Adrenal gland (tissue), 19 donors: ENCODE results near the gene MGAT5B. TPM values are rescaled to one million over a fixed set of nuclear protein-coding genes. Genes with fewer than 3 reads are reported as not detected.

Experiments used
- DNase-seq, 7 donors: peaks; one replicate each; pipeline ENCODE4 v3.0.0-alpha.2; 2019 to 2020
- H3K27ac ChIP-seq, 5 donors: fragments of 200-600 bp; sonication (generic) in 4 of 5; 1 replicate in 3 of 5; 2 replicates in 2 of 5; pipeline versions ENCODE4 v1.5.1 to v1.8.0; 2016 to 2020; ENCODE audit warnings: mild to moderate bottlenecking in 1 of 5
- H3K27me3 ChIP-seq: fragments of 200-600 bp; 2 replicates; pipeline ENCODE4 v1.8.0; 2021
- H3K36me3 ChIP-seq, 2 donors: fragments of 200-600 bp; replicated peaks in 1 of 2; 1 replicate in 1 of 2; 2 replicates in 1 of 2; pipeline versions ENCODE4 v1.5.1 to v1.8.0; 2018 to 2022
- H3K4me1 ChIP-seq, 2 donors: fragments of 200-600 bp; replicated peaks in 1 of 2; 1 replicate in 1 of 2; 2 replicates in 1 of 2; pipeline versions ENCODE4 v1.5.1 to v1.8.0; 2018 to 2021
- H3K4me3 ChIP-seq, 4 donors: fragments of 200-600 bp; sonication (generic) in 3 of 4; one replicate each; pipeline ENCODE4 v1.5.1; 2016 to 2018
- H3K9me3 ChIP-seq, 3 donors: fragments of 200-600 bp; sonication (generic) in 1 of 3; replicated peaks in 1 of 3; 1 replicate in 2 of 3; 2 replicates in 1 of 3; pipeline versions ENCODE4 v1.5.1 to v1.8.0; 2016 to 2021
- POLR2A ChIP-seq, 2 donors: fragments of 450-650 bp; IDR thresholded peaks; one replicate each; pipeline ENCODE4 v1.6.1; 2017; ENCODE audit warnings: antibody characterized with exemption in 2 of 2, mild to moderate bottlenecking in 2 of 2, moderate library complexity in 1 of 2
- WGBS, 4 donors: extraction: QIAGEN DNeasy Blood & Tissue Kit in 2 of 4; methylation state at CpG; one replicate each; pipeline versions ENCODE4 v1.1.5 to v1.1.7; 2013 to 2017; 5-methylcytosine and 5-hydroxymethylcytosine counted together
- intact Hi-C, 2 donors: fragments of 100-400 bp; cut with DNase I; formaldehyde crosslinking; loops; one replicate each; pipeline versions ENCODE4 v1.14.1 to v1.15.0; 2022 to 2023
- long read RNA-seq, 10 donors: library from polyadenylated mRNA in 3 of 10; unstranded in 2 of 10; stranded (forward) in 1 of 10; transcript quantifications; one replicate each; pipeline ENCODE4 v2.0.0 and lab custom pipeline, GENCODE V29; 2021 to 2026
- polyA plus RNA-seq, 3 donors: library from polyadenylated mRNA; stranded (reverse); fragments of 200-250 nt in 2 of 3; fragments of 350-450 nt in 1 of 3; fragmentation: Illumina TruSeq in 1 of 3; extraction: RNeasy Lipid Tissue Mini Kit (QIAGEN cat#74804) in 1 of 3; gene quantifications; one replicate each; pipeline ENCODE4 v1.2.3, GENCODE V29; 2013 to 2014
- total RNA-seq, 9 donors: library from RNA; depleted of rRNA in 4 of 9; stranded (reverse); fragments of >200 nt in 4 of 9; fragments of 120-200 nt in 1 of 9; fragmentation: NEBNext Ultra II Directional in 1 of 9; extraction: Animal tissue kit (Norgen Biotek cat#: 25700) in 1 of 9; gene quantifications; one replicate each; pipeline versions ENCODE4 v1.1.0 to v1.2.4, GENCODE V29; 2013 to 2023
- TF ChIP-seq, protein P1 (sequence below), 6 experiments: fragments of 450-650 bp in 4 of 6; fragments of 200-600 bp in 2 of 6; sonication (generic) in 1 of 6; IDR thresholded peaks; 1 replicate in 5 of 6; 2 replicates in 1 of 6; pipeline versions ENCODE4 v1.5.1 to v1.8.0; 2016 to 2021; ENCODE audit warnings: antibody characterized with exemption in 6 of 6, mild to moderate bottlenecking in 2 of 6, moderate library complexity in 1 of 6
- donor health status: healthy with polysubstance abuse.
- donor health status: Bipolar disorder and iron deficiency.
- donor health status: DM: yes; HTN: yes; CAD: no.
- donor health status: DM: no; HTN: no; CAD: no.
- donor health status: DM: no; HTN: no; CAD: no.
- donor health status: DM: yes; HTN: yes; CAD: no.

MGAT5B gene
- total RNA-seq, result under 1 TPM in 8 of 9 donors, not detected in 1; 0.26 to 0.83 (median 0.56) TPM
- polyA plus RNA-seq, result 1 to 10 TPM in 1 of 3 donors, under 1 TPM in 2; 0.24 to 1.0 (median 0.80) TPM
- long read RNA-seq, donor 1, result 0 reads
- long read RNA-seq, donor 2, result 0 reads
- long read RNA-seq, donor 3, result 0 reads
- long read RNA-seq, donor 4, partial matches to known transcripts, result 0 of 1 reads
- long read RNA-seq, donor 4, other reads (novel, unspliced or antisense), result 1 of 1 reads
- long read RNA-seq, donor 5, partial matches to known transcripts, result 0 of 2 reads
- long read RNA-seq, donor 5, other reads (novel, unspliced or antisense), result 2 of 2 reads
- long read RNA-seq, donor 6, result 0 reads
- long read RNA-seq, donor 7, result 0 reads
- long read RNA-seq, donor 8, result 0 reads
- long read RNA-seq, donor 9, result 0 reads
- long read RNA-seq, donor 10, result 0 reads

GRCh38 chr17:76868176-76868668 is at the start of gene MGAT5B:
TSS of gene MGAT5B (plus strand) at chr17:76868404. CDS start at chr17:76869030, 626 bp downstream.
- Histone ChIP-seq H3K4me1 (no peaks in the 10 kb centered on the region), H3K9me3 (no peaks in the 10 kb centered on the region), H3K4me3 (peak within 1 kb of the TSS in 1 of 4 donors; percentile 55), H3K27me3 (peaks cover 19% of the 10 kb centered on the region), H3K36me3 (no peaks in the 10 kb centered on the region), H3K27ac (no peak within 1 kb of the TSS)
- intact Hi-C loops, result loop anchor here (5.0 to 10.0 kb wide), 2 partner anchors 189 to 387 kb away; no protein-coding TSS in a partner anchor
- DNase-seq, result peak; percentile 70 to 84 (median 78)
- 0 to 1% methylated on average over 52 to 76 of the region's 76 CpGs; no CpG with 5 or more reads in 2 of the 4 donors for WGBS, 4 donors
- TF ChIP-seq, protein P1, sequence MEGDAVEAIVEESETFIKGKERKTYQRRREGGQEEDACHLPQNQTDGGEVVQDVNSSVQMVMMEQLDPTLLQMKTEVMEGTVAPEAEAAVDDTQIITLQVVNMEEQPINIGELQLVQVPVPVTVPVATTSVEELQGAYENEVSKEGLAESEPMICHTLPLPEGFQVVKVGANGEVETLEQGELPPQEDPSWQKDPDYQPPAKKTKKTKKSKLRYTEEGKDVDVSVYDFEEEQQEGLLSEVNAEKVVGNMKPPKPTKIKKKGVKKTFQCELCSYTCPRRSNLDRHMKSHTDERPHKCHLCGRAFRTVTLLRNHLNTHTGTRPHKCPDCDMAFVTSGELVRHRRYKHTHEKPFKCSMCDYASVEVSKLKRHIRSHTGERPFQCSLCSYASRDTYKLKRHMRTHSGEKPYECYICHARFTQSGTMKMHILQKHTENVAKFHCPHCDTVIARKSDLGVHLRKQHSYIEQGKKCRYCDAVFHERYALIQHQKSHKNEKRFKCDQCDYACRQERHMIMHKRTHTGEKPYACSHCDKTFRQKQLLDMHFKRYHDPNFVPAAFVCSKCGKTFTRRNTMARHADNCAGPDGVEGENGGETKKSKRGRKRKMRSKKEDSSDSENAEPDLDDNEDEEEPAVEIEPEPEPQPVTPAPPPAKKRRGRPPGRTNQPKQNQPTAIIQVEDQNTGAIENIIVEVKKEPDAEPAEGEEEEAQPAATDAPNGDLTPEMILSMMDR (IDR thresholded peaks at IDR 0.05), result peak in 5 of 6 experiments; percentile 24 to 98 (median 89)
- TF ChIP-seq POLR2A (IDR thresholded peaks at IDR 0.05), result no peak

DNA sequence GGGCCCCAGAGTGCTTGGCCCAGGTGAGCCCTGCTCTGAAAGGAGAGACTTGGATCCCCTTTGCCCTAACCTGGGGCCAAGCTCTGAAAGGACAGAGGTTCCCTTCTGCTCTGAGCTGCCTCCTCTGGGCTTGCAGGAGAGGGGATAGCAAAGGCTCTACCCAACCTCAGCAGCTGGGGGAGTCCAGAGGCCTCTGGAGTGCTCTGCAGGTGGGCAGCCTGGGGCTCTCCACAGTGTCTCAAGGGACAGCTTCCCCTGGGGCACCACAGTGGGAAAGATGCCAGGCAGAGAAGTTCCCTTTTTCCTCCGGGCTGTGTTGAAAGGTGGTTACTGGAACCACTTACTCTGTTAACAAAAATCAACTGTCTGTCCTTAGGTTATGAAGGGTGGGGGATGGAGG is 48.2 kb upstream of the MGAT5B start:
- 10 to 48% (median 33%) methylated on average over 1 of the region's 1 CpG for WGBS, 4 donors
- no peak overlapping the region for H3K27ac ChIP-seq
- no peaks in the 10 kb centered on the region for H3K4me1 ChIP-seq
- no peak for DNase-seq
- no peaks in the 10 kb centered on the region for H3K9me3 ChIP-seq
- H3K27me3 ChIP-seq, result no peaks in the 10 kb centered on the region
- H3K4me3 ChIP-seq, result no peak overlapping the region
- H3K36me3 ChIP-seq, result no peaks in the 10 kb centered on the region
- intact Hi-C loops, result no loop called here
- TF ChIP-seq, protein P1 (IDR thresholded peaks at IDR 0.05), result no peak
- no peak for TF ChIP-seq POLR2A (IDR thresholded peaks at IDR 0.05)

GRCh38 chr17:76820561-76820960 is 47.6 kb upstream of the MGAT5B start:
- intact Hi-C loops, result no loop called here
- 67 to 100% (median 71%) methylated on average over 1 to 4 of the region's 4 CpGs; no CpG with 5 or more reads in 1 of the 4 donors for WGBS, 4 donors
- H3K4me3 ChIP-seq, result no peak overlapping the region
- DNase-seq, result no peak
- no peaks in the 10 kb centered on the region for H3K4me1 ChIP-seq
- TF ChIP-seq POLR2A (IDR thresholded peaks at IDR 0.05), result no peak
- TF ChIP-seq, protein P1 (IDR thresholded peaks at IDR 0.05), result no peak
- no peaks in the 10 kb centered on the region for H3K36me3 ChIP-seq
- no peak overlapping the region for H3K27ac ChIP-seq
- no peaks in the 10 kb centered on the region for H3K27me3 ChIP-seq
- H3K9me3 ChIP-seq, result no peaks in the 10 kb centered on the region

GRCh38 chr17:76822184-76822778 is 45.9 kb upstream of the MGAT5B start:
- DNase-seq, result no peak
- no peak for TF ChIP-seq POLR2A (IDR thresholded peaks at IDR 0.05)
- TF ChIP-seq, protein P1 (IDR thresholded peaks at IDR 0.05), result no peak
- no peaks in the 10 kb centered on the region for H3K27me3 ChIP-seq
- H3K4me1 ChIP-seq, result no peaks in the 10 kb centered on the region
- no peaks in the 10 kb centered on the region for H3K36me3 ChIP-seq
- 67 to 79% (median 71%) methylated on average over 3 to 7 of the region's 7 CpGs for WGBS, 4 donors
- no peak overlapping the region for H3K4me3 ChIP-seq
- intact Hi-C loops, result no loop called here
- no peak overlapping the region for H3K27ac ChIP-seq
- no peaks in the 10 kb centered on the region for H3K9me3 ChIP-seq
